Panc1 (cell line): ENCODE measurements around the gene RPS6KL1.

ENCODE experiments used
- POLR2AphosphoS5 ChIP-seq: IDR thresholded peaks from 2 replicates; pipeline ENCODE4 v1.6.1; 2012; ENCODE audit warnings: mild to moderate bottlenecking, low read depth, low read length, moderate library complexity
- SIN3A ChIP-seq: IDR thresholded peaks from 2 replicates; pipeline ENCODE4 v1.6.1; 2012; ENCODE audit warnings: low read depth, mild to moderate bottlenecking, low read length, moderate library complexity, borderline replicate concordance; ENCODE audit not compliant: insufficient read depth
- TCF7L2 ChIP-seq: IDR thresholded peaks from 2 replicates; pipeline ENCODE4 v1.6.1; 2011; ENCODE audit warnings: mild to moderate bottlenecking, low read depth, low read length, inconsistent platforms
- TF ChIP-seq, protein P1 (sequence below): fragments of 450-650 bp; IDR thresholded peaks from 2 replicates; pipeline ENCODE4 v1.5.1; 2017; ENCODE audit warnings: mild to moderate bottlenecking
- TF ChIP-seq, protein P2 (sequence below), 2 experiments: IDR thresholded peaks; 2 replicates each; pipeline ENCODE4 v1.6.1; 2011 to 2012; ENCODE audit warnings: low read depth in 2 of 2, control low read depth in 1 of 2, low read length in 1 of 2, mild to moderate bottlenecking in 1 of 2, moderate library complexity in 1 of 2; ENCODE audit not compliant: insufficient read depth in 1 of 2

GRCh38 chr14:74875204-74875603 lies 47.9 kb downstream of the RPS6KL1 start:
- TF ChIP-seq SIN3A, result no peak
- TF ChIP-seq, protein P1, sequence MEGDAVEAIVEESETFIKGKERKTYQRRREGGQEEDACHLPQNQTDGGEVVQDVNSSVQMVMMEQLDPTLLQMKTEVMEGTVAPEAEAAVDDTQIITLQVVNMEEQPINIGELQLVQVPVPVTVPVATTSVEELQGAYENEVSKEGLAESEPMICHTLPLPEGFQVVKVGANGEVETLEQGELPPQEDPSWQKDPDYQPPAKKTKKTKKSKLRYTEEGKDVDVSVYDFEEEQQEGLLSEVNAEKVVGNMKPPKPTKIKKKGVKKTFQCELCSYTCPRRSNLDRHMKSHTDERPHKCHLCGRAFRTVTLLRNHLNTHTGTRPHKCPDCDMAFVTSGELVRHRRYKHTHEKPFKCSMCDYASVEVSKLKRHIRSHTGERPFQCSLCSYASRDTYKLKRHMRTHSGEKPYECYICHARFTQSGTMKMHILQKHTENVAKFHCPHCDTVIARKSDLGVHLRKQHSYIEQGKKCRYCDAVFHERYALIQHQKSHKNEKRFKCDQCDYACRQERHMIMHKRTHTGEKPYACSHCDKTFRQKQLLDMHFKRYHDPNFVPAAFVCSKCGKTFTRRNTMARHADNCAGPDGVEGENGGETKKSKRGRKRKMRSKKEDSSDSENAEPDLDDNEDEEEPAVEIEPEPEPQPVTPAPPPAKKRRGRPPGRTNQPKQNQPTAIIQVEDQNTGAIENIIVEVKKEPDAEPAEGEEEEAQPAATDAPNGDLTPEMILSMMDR, result no peak
- no peak for TF ChIP-seq POLR2AphosphoS5
- TF ChIP-seq TCF7L2, result no peak
- TF ChIP-seq, protein P2, sequence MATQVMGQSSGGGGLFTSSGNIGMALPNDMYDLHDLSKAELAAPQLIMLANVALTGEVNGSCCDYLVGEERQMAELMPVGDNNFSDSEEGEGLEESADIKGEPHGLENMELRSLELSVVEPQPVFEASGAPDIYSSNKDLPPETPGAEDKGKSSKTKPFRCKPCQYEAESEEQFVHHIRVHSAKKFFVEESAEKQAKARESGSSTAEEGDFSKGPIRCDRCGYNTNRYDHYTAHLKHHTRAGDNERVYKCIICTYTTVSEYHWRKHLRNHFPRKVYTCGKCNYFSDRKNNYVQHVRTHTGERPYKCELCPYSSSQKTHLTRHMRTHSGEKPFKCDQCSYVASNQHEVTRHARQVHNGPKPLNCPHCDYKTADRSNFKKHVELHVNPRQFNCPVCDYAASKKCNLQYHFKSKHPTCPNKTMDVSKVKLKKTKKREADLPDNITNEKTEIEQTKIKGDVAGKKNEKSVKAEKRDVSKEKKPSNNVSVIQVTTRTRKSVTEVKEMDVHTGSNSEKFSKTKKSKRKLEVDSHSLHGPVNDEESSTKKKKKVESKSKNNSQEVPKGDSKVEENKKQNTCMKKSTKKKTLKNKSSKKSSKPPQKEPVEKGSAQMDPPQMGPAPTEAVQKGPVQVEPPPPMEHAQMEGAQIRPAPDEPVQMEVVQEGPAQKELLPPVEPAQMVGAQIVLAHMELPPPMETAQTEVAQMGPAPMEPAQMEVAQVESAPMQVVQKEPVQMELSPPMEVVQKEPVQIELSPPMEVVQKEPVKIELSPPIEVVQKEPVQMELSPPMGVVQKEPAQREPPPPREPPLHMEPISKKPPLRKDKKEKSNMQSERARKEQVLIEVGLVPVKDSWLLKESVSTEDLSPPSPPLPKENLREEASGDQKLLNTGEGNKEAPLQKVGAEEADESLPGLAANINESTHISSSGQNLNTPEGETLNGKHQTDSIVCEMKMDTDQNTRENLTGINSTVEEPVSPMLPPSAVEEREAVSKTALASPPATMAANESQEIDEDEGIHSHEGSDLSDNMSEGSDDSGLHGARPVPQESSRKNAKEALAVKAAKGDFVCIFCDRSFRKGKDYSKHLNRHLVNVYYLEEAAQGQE (IDR thresholded peaks at IDR 0.05; ENCODE audit: insufficient read depth in 1 of 2, low read depth in 2 of 2, low read length in 1 of 2), result no peak
